ACC112 (cell line): Measurements from ENCODE around the gene PHLDB3.
A peak's percentile ranks its signal among the peaks of the same experiment; 100 is the strongest.

Experiments
- H2AFZ ChIP-seq: fragments of 200-600 bp; sonication (generic); one replicate; pipeline ENCODE4 v1.6.0; 2017; ENCODE audit warnings: antibody characterized with exemption, low read length; ENCODE audit not compliant: unreplicated experiment
- H3K27ac ChIP-seq: fragments of 200-600 bp; sonication (generic); 2 replicates; pipeline ENCODE4 v1.5.1; 2014; ENCODE audit warnings: low read depth, mild to moderate bottlenecking, antibody characterized with exemption, low read length, moderate library complexity
- H3K27me3 ChIP-seq: fragments of 200-600 bp; sonication (generic); 2 replicates; pipeline ENCODE4 v1.6.1; 2014; ENCODE audit warnings: mild to moderate bottlenecking, antibody characterized with exemption, low read length, moderate library complexity, mixed read lengths; ENCODE audit not compliant: insufficient read depth
- H3K36me3 ChIP-seq: fragments of 200-600 bp; sonication (generic); 2 replicates; pipeline ENCODE4 v1.6.1; 2016; ENCODE audit warnings: mild to moderate bottlenecking, antibody characterized with exemption, low read length, moderate library complexity, mixed read lengths; ENCODE audit not compliant: insufficient read depth
- H3K4me1 ChIP-seq: fragments of 200-600 bp; sonication (generic); one replicate; pipeline ENCODE4 v1.6.1; 2016; ENCODE audit warnings: low read length, mixed read lengths; ENCODE audit not compliant: insufficient read depth, unreplicated experiment, control insufficient read depth
- H3K4me3 ChIP-seq: fragments of 200-600 bp; sonication (generic); 2 replicates; pipeline ENCODE4 v1.5.1; 2014; ENCODE audit warnings: mild to moderate bottlenecking, low read depth, low read length
- H3K79me2 ChIP-seq: fragments of 200-600 bp; sonication (generic); one replicate; pipeline ENCODE4 v1.6.0; 2016; ENCODE audit warnings: low read length; ENCODE audit not compliant: control insufficient read depth, unreplicated experiment, insufficient read depth

Gene PHLDB3

DNA sequence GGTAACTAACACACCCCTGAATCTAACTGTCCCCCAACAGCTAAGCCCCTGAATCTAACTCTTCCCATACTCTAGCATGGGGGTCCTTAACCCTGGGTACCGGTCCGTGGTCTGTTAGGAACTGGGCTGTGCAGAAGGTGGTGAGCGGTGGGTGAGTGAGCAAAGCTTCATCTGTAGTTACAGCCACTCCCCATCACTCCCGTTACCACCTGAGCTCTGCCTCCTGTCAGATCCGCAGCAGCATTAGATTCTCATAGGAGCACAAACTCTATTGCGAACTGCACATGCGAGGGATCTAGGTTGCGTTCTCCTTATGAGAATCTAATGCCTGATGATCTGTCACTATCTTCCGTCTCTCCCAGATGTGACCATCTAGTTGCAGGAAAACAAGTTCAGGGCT is 6.2 kb upstream of the PHLDB3 start:
- Histone ChIP-seq H3K27ac (no peak overlapping the region), H3K4me1 (no peaks in the 10 kb centered on the region), H3K4me3 (no peak overlapping the region), H3K27me3 (no peaks in the 10 kb centered on the region), H3K79me2 (no peaks in the 10 kb centered on the region), H3K36me3 (no peaks in the 10 kb centered on the region), H2AFZ (no peak overlapping the region)

DNA sequence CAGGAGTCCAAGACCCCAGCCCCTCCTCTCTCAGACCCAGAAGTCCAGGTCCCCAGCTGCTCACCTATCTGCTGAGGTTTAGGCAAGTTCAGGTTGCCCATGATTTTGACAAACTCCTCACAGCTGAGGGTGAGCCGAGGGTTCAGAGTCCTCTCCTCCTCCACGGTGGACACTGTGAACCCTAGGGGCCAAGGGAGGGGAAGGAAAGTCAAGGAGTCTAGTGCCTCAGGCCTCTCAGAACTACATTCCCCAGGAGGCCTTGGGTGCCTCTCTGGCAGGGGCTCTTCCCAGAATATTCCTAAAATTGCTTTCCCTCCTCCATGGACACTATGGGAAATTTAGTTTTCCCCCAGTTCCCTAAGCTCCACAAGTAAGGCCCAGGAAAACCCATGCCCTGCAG is 3.3 kb upstream of the PHLDB3 start:
- H3K4me1 ChIP-seq = peaks cover 8% of the 10 kb centered on the region
- H3K27me3 ChIP-seq = no peaks in the 10 kb centered on the region
- H3K4me3 ChIP-seq = no peak overlapping the region
- H2AFZ ChIP-seq = no peak overlapping the region
- no peaks in the 10 kb centered on the region for H3K36me3 ChIP-seq
- H3K79me2 ChIP-seq = no peaks in the 10 kb centered on the region
- no peak overlapping the region for H3K27ac ChIP-seq

GRCh38 chr19:43506629-43507028 is 2.1 kb upstream of the PHLDB3 start:
- Histone ChIP-seq H3K4me3 (no peak overlapping the region), H3K27me3 (no peaks in the 10 kb centered on the region), H3K4me1 (peaks cover 9% of the 10 kb centered on the region), H3K36me3 (no peaks in the 10 kb centered on the region), H2AFZ (no peak overlapping the region), H3K79me2 (no peaks in the 10 kb centered on the region), H3K27ac (no peak overlapping the region)

DNA sequence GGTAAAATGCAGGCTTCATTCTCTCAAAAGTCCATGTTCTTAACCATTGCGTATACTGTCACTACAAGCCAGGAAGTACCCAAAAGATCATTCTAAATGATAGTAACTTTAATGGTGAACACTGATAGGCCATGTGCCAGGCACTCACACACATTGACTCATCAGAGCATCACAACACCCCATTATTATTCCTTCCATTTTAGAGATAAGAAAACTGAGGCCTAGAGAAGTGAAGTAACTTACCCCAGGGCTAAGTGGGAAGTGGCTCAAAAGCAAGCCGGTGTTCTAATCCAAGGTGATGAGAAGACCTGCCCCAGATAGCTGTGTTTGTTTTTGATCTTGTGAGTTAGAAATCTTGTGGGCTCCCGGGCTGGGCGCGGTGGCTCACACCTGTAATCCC is 1.4 kb upstream of the PHLDB3 start:
- Histone ChIP-seq H2AFZ (no peak overlapping the region), H3K4me3 (no peak overlapping the region), H3K4me1 (peaks cover 9% of the 10 kb centered on the region), H3K27ac (no peak overlapping the region), H3K27me3 (no peaks in the 10 kb centered on the region), H3K79me2 (no peaks in the 10 kb centered on the region), H3K36me3 (no peaks in the 10 kb centered on the region)

- H3K4me1 ChIP-seq = peaks cover 9% of the 10 kb centered on the region
- no peak overlapping the region; the same call in 1 of the 2 replicates for H3K4me3 ChIP-seq
- no peaks in the 10 kb centered on the region for H3K79me2 ChIP-seq
- H3K36me3 ChIP-seq = no peaks in the 10 kb centered on the region
- H3K27ac ChIP-seq = no peak overlapping the region
- no peak overlapping the region for H2AFZ ChIP-seq
- H3K27me3 ChIP-seq = no peaks in the 10 kb centered on the region
Observed at GRCh38 chr19:43505186-43505456, 575 bp upstream of the PHLDB3 start.

GRCh38 chr19:43503501-43504425 is 783 bp downstream of the PHLDB3 start:
- Histone ChIP-seq H3K4me3 (peak overlapping the region; percentile 90), H3K27me3 (no peaks in the 10 kb centered on the region), H3K79me2 (no peaks in the 10 kb centered on the region), H3K36me3 (no peaks in the 10 kb centered on the region), H3K4me1 (peaks cover 9% of the 10 kb centered on the region), H3K27ac (peak overlapping the region; percentile 22; the same call in 1 of the 2 replicates), H2AFZ (peak overlapping the region; percentile 81)

GRCh38 chr19:43502419-43502976 is 2.0 kb downstream of the PHLDB3 start:
- H3K27ac ChIP-seq = no peak overlapping the region
- H3K79me2 ChIP-seq = no peaks in the 10 kb centered on the region
- no peak overlapping the region for H3K4me3 ChIP-seq
- no peaks in the 10 kb centered on the region for H3K36me3 ChIP-seq
- H3K27me3 ChIP-seq = no peaks in the 10 kb centered on the region
- peaks cover 9% of the 10 kb centered on the region for H3K4me1 ChIP-seq
- H2AFZ ChIP-seq = no peak overlapping the region

DNA sequence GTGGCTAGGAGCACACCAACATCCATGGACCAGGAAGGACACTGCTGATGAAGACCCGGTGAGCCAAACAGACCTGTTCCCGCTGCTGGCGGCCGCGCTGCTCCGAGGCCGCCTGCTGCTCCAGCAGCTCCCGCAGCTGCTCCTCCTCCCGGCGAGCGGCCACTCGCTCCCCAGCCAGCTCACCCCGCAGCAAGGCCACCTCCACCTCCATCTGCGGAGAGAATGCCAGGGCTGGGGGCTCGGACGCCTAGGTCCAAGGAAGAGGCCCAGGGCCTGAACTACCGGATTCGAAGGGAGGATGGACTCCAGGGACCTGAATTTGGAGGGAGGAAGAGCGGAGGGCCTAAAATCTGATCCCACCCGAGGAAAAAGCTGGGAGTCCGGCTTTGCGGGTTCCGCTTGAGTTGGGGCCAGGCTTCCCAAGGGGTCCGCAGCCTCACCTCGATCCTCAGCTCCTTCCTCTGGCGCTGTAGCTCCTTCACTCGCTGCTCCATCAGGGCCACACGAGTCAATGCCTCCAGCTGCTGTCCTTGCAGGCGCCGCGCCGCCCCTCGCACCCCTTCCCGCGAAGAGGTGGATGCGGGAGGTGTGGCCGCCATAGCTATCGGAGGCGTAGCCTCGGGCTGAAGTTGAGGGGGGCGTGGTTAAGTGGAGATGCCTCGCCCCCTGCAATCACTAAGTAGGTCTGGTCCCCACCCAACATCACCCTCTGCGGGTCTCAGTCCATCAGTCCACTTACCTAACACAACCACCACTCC is 2.7 kb downstream of the PHLDB3 start:
- no peaks in the 10 kb centered on the region for H3K36me3 ChIP-seq
- peaks cover 9% of the 10 kb centered on the region for H3K4me1 ChIP-seq
- no peaks in the 10 kb centered on the region for H3K27me3 ChIP-seq
- no peaks in the 10 kb centered on the region for H3K79me2 ChIP-seq
- H3K4me3 ChIP-seq = no peak overlapping the region
- H3K27ac ChIP-seq = no peak overlapping the region
- H2AFZ ChIP-seq = no peak overlapping the region

- Histone ChIP-seq H3K79me2 (no peaks in the 10 kb centered on the region), H3K4me1 (peaks cover 4% of the 10 kb centered on the region), H2AFZ (no peak overlapping the region), H3K27me3 (no peaks in the 10 kb centered on the region), H3K27ac (no peak overlapping the region), H3K36me3 (no peaks in the 10 kb centered on the region), H3K4me3 (no peak overlapping the region)
Observed at GRCh38 chr19:43499042-43499441, 5.5 kb downstream of the PHLDB3 start.

DNA sequence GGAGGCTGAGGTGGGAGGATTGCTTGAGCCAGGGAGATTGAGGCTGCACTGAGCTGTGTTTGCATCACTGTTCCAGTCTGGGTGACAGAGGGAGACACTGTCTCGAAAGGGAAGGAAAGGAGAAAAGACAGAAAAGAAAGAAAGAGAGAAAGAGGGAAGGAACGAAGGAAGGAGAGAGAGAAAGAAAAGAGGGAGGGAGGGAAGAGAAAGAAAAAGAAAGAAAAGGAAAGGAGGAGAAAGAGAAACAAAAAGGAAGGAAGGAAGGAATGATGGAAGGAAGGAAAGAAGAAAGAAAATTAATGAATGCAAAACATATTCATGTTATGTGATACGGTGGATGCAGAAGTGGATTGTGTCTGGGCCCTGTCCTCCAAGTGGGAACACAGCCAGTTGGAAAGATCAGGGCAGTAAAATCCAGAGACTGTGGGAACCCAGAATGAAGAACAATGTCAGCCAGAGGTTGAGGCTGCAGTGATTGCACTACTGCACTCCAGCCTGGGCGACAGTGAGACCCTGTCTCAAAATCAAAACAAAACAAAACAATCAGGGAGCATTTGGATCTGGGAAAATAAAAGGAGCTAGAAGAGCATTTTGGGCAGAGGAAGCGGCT is 6.2 kb downstream of the PHLDB3 start:
- Histone ChIP-seq H3K4me3 (no peak overlapping the region), H3K4me1 (peaks cover 4% of the 10 kb centered on the region), H3K79me2 (no peaks in the 10 kb centered on the region), H3K27me3 (no peaks in the 10 kb centered on the region), H3K36me3 (no peaks in the 10 kb centered on the region), H2AFZ (no peak overlapping the region), H3K27ac (no peak overlapping the region)
